Calu3 (cell line): ENCODE data around the gene DPEP1. TPM values are rescaled to one million over a fixed set of nuclear protein-coding genes. Genes with fewer than 3 reads are reported as not detected.

Experiments
- BruUV-seq: library from RNA; stranded (reverse); fragments of 400-500 nt; replicated peaks from 2 replicates; lab custom pipeline; 2021; lab: Mats Ljungman, UMichigan
- CTCF ChIA-PET: fragments of 300-600 bp; sonication (Branson Sonifier 250); formaldehyde crosslinking; loops from one replicate; lab custom pipeline; 2022; ENCODE audit warnings: antibody characterized with exemption; lab: Charles Lee
- DNase-seq: peaks from one replicate; pipeline ENCODE4 v3.0.0; 2022
- H3K27ac Mint-ChIP-seq: one replicate; pipeline ENCODE4 v1.8.0; 2022; ENCODE audit warnings: mixed read lengths; ENCODE audit not compliant: unreplicated experiment
- H3K27me3 Mint-ChIP-seq: one replicate; pipeline ENCODE4 v1.8.0; 2022; ENCODE audit warnings: mixed read lengths; ENCODE audit not compliant: unreplicated experiment
- H3K36me3 Mint-ChIP-seq: one replicate; pipeline ENCODE4 v1.8.0; 2022; ENCODE audit warnings: mild to moderate bottlenecking, moderate library complexity, mixed read lengths; ENCODE audit not compliant: insufficient read depth, unreplicated experiment
- H3K4me1 Mint-ChIP-seq: one replicate; pipeline ENCODE4 v1.8.0; 2022; ENCODE audit warnings: mild to moderate bottlenecking, low read depth, mixed read lengths; ENCODE audit not compliant: unreplicated experiment
- H3K4me3 Mint-ChIP-seq: one replicate; pipeline ENCODE4 v1.8.0; 2022; ENCODE audit warnings: mild to moderate bottlenecking, low read depth, moderate library complexity, mixed read lengths; ENCODE audit not compliant: unreplicated experiment
- H3K9me3 Mint-ChIP-seq: one replicate; pipeline ENCODE4 v1.8.0; 2022; ENCODE audit warnings: low read depth, mixed read lengths; ENCODE audit not compliant: unreplicated experiment
- CTCF ChIP-seq: fragments of 200-600 bp; IDR thresholded peaks from one replicate; pipeline ENCODE4 v1.8.0; 2022; ENCODE audit warnings: antibody characterized with exemption; ENCODE audit not compliant: unreplicated experiment
- intact Hi-C: fragments of 100-400 bp; cut with micrococcal nuclease; formaldehyde crosslinking; loops from one replicate; pipeline ENCODE4 v1.10.0; 2022; ENCODE audit not compliant: unreplicated experiment
- total RNA-seq: library from RNA; stranded (reverse); gene quantifications from 2 replicates; pipeline ENCODE4 v1.2.3, GENCODE V29; 2022

Gene DPEP1
- total RNA-seq, 1 experiment from 2014 or later = not detected

- no peak overlapping the region for H3K27ac Mint-ChIP-seq
- no peaks in the 10 kb centered on the region for H3K9me3 Mint-ChIP-seq
- CTCF ChIA-PET = no interaction called here
- peaks cover 10% of the 10 kb centered on the region for H3K36me3 Mint-ChIP-seq
- no peaks in the 10 kb centered on the region for H3K4me1 Mint-ChIP-seq
- no peak for TF ChIP-seq CTCF
- intact Hi-C loops = no loop called here
- no peaks in the 10 kb centered on the region for H3K27me3 Mint-ChIP-seq
- no peak overlapping the region for H3K4me3 Mint-ChIP-seq
- no peak for DNase-seq
- BruUV-seq = no TSS peak
Measured at GRCh38 chr16:89593841-89594240, 19.6 kb upstream of the DPEP1 start.

GRCh38 chr16:89595330-89596060 is 17.9 kb upstream of the DPEP1 start:
- CTCF ChIA-PET = interaction anchor here (0.6 kb wide), 1 partner anchor 342 kb away, joined by 3 read pairs; no protein-coding TSS in a partner anchor
- H3K27me3 Mint-ChIP-seq = no peaks in the 10 kb centered on the region
- H3K9me3 Mint-ChIP-seq = no peaks in the 10 kb centered on the region
- no TSS peak for BruUV-seq
- no peak for TF ChIP-seq CTCF
- peaks cover 10% of the 10 kb centered on the region for H3K36me3 Mint-ChIP-seq
- H3K4me1 Mint-ChIP-seq = no peaks in the 10 kb centered on the region
- intact Hi-C loops = no loop called here
- H3K4me3 Mint-ChIP-seq = no peak overlapping the region
- DNase-seq = no peak
- H3K27ac Mint-ChIP-seq = no peak overlapping the region

GRCh38 chr16:89596061-89596689 is 17.3 kb upstream of the DPEP1 start:
- H3K4me1 Mint-ChIP-seq = no peaks in the 10 kb centered on the region
- H3K36me3 Mint-ChIP-seq = peaks cover 10% of the 10 kb centered on the region
- intact Hi-C loops = no loop called here
- H3K27ac Mint-ChIP-seq = no peak overlapping the region
- no peak overlapping the region for H3K4me3 Mint-ChIP-seq
- BruUV-seq = no TSS peak
- no peaks in the 10 kb centered on the region for H3K9me3 Mint-ChIP-seq
- TF ChIP-seq CTCF = no peak
- no peaks in the 10 kb centered on the region for H3K27me3 Mint-ChIP-seq
- CTCF ChIA-PET = no interaction called here
- DNase-seq = no peak

- Mint-ChIP-seq H3K4me3 (no peak overlapping the region), H3K27ac (peak overlapping the region; percentile 66), H3K4me1 (peaks cover 1% of the 10 kb centered on the region), H3K27me3 (no peaks in the 10 kb centered on the region), H3K9me3 (no peaks in the 10 kb centered on the region), H3K36me3 (peaks cover 10% of the 10 kb centered on the region)
- CTCF ChIA-PET = no interaction called here
- BruUV-seq = no TSS peak
- no peak for DNase-seq
- intact Hi-C loops = no loop called here
- TF ChIP-seq CTCF = no peak
Measured at GRCh38 chr16:89596957-89597649, 16.3 kb upstream of the DPEP1 start.
